Sigmoid colon (tissue), 4 donors: Measurements from ENCODE around the gene PCDHGA1.

ENCODE experiments used
- POLR2A ChIP-seq, 2 donors: fragments of 450-650 bp; IDR thresholded peaks; one replicate each; pipeline ENCODE4 v1.6.1; 2016; ENCODE audit warnings: antibody characterized with exemption in 2 of 2, mild to moderate bottlenecking in 2 of 2, moderate library complexity in 2 of 2
- POLR2AphosphoS5 ChIP-seq, 4 donors: sonication (generic); formaldehyde crosslinking; IDR thresholded peaks; one replicate each; pipeline ENCODE4 v1.6.1; 2017; ENCODE audit warnings: antibody characterized with exemption in 4 of 4

DNA sequence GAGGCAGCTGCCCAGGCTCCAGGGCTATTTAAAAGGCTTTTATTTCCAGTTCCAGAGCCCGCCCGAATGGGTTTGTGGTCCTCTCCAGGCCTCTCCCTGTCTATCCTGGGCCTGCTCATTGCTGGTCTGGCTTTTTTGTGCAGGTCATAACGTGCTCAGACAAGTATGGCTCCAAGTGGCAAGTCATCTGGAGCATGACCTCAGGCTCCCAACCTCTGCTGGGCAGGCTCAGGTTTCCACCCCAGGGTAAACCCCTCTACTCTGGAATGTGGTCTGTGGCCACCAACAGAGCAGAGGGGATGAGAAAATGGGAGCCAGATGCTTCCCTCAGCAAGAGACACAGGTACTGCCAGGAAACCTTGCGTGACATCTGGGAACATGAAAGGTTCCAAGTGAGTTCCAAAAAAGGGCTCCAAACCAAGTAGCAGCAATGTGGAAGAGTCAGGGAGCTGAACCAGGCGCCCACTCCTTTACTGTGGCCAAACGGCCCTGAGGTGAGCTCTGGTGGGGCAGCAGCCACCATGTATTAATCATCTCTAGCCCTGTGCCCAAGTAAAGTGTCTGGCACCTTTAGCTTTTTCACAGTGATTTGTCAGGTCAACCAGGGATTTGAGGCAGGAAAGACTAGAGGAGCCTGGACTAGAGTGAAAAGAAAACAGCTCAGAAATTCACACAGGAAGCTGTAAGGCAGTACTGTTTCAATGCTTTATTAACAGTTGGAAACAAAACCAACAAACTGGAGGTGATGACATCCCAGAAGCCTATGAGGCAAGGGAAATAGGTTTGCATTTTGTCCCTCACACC, 184.2 kb downstream of the PCDHGA1 start:
- no peak for TF ChIP-seq POLR2AphosphoS5 (IDR thresholded peaks at IDR 0.05)
- no peak for TF ChIP-seq POLR2A (IDR thresholded peaks at IDR 0.05)
